NCI-H510A treated with DMSO at 0.1 percent for 48 hours (cell line): ENCODE data around the gene RELL1.

Experiments used
- DNase-seq: peaks from one replicate; lab custom pipeline; 2025; lab: John Stamatoyannopoulos, UW

RELL1 gene

GRCh38 chr4:37597034-37597433, 89.1 kb downstream of the RELL1 start:
- DNase-seq, result no peak

- no peak for DNase-seq
These were observed 90.1 kb downstream of the RELL1 start for GRCh38 chr4:37595875-37596680.

GRCh38 chr4:37594099-37594498, 92.1 kb downstream of the RELL1 start:
- DNase-seq, result no peak

DNA sequence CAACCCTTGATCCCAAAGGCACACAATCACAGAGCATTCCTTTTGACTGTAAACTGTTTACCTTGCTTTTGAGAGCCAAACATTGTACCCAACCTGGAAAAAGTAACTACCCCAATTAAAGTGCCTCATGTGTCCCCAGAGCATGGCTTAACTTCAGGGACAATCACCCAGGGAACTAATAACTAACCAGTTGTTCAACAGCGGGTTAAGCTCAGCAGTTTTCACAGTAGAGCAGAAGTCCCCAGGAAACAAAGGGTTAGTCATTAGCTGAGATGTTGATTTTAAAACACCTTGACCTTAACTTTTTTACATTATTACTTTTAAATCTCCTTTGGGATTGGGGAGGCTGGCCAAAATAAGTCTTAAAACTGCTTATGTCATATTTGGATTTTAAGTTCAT, 94.8 kb downstream of the RELL1 start:
- DNase-seq, result no peak

DNA sequence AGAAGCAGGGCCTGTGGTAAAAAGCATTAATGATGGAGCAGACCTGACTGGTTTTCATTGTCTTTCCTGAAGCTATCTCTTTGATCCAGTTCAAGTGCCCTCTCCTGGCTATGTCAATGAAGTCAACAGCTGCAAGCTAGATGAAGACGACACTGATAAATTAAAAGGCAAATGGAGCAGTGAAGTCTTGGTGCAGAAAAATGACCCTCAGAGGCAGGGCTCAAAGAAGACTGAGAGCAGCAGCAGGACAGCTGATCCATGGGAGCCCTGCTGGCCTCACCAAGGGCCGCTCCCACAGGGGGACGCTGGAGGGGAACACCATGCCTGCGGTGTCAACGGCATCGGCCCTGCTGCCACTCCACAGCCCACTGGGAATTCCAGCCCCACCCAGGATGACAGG, 96.2 kb downstream of the RELL1 start:
- peak; percentile 34 for DNase-seq

DNA sequence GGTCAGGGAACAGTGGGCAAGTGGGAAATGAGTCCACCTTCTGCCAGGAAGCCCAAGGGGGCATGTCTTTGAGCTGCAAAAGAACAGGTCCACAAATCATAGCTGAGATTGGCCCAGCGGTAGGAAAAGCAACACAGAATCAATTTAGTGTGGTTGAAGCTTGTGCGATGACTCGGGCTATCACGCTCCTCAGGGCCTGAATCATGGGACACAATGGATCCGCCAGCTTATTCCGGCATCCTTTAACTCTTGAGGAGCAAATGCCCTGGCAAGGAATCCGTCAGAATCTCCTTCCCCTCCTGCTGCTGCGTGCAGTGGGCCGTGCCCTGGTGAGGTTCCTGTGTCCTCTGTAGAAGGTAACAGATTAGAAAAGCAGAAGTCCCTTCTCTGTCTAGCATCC, 98.0 kb downstream of the RELL1 start:
- DNase-seq, result no peak

- DNase-seq, result no peak
These were observed 100.0 kb downstream of the RELL1 start for GRCh38 chr4:37586194-37586593.

- no peak for DNase-seq
These were observed 101.6 kb downstream of the RELL1 start for GRCh38 chr4:37584493-37585060.

- DNase-seq, result no peak
These were observed 102.1 kb downstream of the RELL1 start for GRCh38 chr4:37584071-37584470.

GRCh38 chr4:37573566-37573965, 112.6 kb downstream of the RELL1 start:
- DNase-seq, result no peak

GRCh38 chr4:37568489-37568888, 117.7 kb downstream of the RELL1 start:
- no peak for DNase-seq

GRCh38 chr4:37567836-37568235, 118.3 kb downstream of the RELL1 start:
- DNase-seq, result no peak

DNA sequence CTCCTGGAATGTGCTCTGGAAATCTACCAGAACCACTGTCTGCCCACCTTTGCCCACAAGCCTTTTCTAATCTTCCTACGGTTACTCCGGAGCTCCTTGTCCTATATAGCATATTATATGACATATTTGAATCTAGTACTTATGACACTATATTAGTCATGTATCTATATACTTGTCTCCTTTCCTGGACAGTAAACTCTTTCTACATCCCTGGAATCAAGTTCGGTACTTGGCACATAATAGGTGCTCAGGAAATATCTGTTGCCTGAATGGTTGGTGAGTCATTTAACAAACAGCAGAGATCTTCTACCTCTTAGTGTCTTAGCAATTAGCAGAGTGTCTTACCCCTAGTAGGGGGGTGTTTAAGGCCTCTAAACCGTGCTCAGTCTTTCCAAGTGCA, 123.6 kb downstream of the RELL1 start:
- DNase-seq, result no peak

- DNase-seq, result no peak
These were observed 124.4 kb downstream of the RELL1 start for GRCh38 chr4:37561803-37562207.

DNA sequence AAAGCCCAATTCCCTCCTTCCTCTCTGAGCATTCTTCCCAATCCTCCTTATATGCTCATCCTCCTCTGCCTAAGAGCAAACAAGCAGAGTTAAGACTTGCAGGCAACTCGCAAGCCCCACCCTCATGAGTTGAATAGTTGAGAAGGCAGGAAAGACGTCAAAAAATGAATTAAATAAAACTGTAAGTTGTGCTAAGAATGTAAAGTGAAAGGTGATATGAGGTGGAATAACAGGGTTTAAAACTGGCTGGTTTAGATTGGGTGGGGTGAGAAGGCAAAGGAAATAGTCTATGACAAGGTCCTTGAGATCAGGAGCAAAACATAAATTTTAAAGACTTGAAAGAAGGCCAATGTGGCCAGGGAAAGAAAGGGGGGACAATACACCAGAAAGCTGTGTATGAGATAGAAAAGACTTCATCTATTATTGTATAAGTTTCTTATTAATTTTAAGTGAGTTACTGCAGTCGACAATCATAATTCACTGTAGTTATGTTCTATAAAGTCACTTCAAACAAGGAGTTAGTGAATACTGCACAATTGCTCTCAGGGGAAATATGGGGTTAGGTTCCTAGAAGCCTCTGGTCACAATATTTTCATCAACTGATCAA, 124.9 kb downstream of the RELL1 start:
- no peak for DNase-seq
